Fibroblast of skin of right biceps (primary cell): ENCODE results near the gene ZNF496.
"Not testable (repeated sequence)": the region's sequence is repeated elsewhere in the genome, so short reads cannot be mapped to it uniquely, and the experiment has no call there.

ENCODE experiments used
- DNase-seq: peaks from one replicate; pipeline ENCODE4 v3.0.0-alpha.2; 2013

Gene ZNF496

DNA sequence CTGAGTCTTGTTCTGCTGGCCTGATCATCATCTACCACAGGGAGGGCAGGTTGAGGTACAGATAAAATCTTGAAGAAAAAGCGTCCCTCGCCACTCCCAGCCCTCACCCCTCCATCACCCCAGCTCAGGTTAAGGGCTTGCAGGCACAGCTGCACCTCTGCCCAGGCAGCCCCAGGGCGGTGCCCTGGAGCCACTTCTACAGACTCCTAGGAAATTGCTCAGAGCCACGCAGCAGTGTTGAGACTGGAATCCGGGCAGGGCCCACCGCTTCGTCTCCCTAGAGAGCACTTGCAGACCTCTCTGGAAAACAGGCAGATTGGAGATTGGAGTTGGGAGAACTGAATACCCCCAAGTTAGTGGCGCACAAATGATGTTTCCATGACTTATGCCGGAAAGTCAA is 40.5 kb downstream of the ZNF496 start:
- no peak for DNase-seq

GRCh38 chr1:247290576-247290975 is 41.1 kb downstream of the ZNF496 start:
- DNase-seq, result no peak

GRCh38 chr1:247289274-247289892 is 42.3 kb downstream of the ZNF496 start:
- not testable (repeated sequence) for DNase-seq

DNA sequence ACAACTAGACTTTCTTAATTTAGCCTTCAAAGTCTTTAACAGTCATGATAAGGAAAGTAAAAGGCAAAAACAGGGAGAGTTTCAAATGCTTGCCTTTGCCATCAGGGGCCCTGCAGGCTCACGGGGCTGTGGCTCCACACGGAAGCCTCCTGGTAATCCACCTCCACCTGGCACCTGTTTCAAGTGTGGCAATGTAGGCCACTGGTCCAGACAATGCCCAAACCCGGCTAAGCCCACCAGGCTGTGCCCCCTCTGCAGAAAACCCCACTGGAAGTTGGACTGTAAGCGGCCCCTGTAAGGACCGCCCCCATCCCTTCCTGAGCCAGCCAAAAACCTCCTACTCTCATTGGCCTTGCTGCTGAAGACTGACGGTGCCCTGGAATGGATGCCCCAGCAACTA is 43.3 kb downstream of the ZNF496 start:
- DNase-seq, result no peak

GRCh38 chr1:247287460-247287859 is 44.2 kb downstream of the ZNF496 start:
- DNase-seq, result no peak

- no peak for DNase-seq
Observed at GRCh38 chr1:247286134-247286670, 45.5 kb downstream of the ZNF496 start.

DNA sequence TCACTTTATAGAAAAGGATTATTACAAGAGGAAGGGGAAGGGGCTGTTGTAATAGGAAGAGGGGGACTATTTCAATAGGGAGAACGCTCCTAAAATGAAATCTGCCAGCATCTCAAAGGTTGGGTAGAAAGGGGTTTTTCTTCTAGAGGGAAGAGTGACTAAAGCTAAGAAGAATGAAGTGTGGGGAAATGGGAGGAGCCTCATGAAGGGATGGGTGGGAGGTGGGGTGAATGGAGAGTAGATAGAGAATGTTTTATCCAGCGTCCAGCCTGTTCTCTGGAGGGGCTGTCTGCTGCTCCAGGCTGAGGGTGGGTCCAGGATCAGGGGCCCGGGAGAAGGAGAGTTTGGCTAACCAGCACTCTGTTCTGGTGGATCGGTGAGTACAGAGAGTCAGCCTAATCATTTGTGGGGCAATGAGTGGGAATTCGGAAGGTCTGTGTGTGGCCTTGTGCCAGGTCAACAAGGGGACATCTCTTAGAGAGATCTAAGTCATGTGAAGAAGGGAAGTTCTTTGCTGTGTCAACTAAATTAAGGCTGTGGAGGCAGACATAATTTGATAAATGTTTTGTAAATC is 50.6 kb downstream of the ZNF496 start:
- no peak for DNase-seq

DNA sequence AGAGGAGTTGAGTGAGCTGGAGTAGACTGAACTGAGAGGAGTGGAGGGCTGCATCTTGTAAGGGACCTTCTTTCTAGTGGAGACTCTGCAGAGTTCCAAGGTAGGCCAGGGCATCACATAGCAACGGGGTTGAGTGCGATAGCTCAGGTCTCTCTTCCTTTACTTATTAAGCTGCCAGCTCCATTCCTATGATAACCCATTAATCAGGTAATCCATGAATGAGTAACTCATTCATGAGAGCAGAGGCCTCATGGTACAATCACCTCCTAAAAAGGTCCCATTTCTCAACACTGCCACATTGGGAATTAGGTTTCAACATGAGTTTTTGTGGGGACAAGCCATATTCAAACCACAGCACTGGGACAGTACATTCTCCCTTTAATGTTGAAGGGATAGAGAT is 54.5 kb downstream of the ZNF496 start:
- no peak for DNase-seq

DNA sequence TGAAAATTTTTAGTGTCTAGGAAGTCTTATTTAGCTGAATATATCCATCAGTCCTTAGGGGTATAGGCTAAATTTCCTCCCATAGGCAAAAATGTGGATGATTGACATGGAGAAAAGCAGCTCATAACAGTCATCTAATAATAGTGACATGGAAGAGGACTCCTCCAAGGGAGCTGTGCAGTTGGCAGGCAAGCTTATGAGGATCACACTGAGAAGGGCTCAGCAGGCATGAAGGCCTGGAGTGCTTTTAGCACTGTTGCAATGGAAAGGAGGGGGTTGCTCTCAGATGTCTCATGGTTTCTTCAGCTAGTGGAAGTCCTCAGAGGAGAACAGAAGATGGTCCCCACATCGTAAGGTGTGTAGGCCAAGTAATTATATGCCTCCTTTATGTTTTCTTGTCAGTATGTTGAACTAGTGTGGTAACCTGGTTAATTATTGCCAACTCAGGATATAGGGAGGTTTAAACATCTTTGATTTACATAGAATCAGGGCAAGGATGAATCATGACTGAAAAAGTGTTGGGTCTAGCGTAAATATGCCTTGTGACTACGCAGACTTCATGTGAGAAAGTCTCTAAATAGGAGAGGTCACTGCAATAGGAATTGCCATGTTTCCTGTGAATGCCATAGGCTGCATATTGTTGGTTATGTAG is 56.9 kb downstream of the ZNF496 start:
- DNase-seq, result no peak

DNA sequence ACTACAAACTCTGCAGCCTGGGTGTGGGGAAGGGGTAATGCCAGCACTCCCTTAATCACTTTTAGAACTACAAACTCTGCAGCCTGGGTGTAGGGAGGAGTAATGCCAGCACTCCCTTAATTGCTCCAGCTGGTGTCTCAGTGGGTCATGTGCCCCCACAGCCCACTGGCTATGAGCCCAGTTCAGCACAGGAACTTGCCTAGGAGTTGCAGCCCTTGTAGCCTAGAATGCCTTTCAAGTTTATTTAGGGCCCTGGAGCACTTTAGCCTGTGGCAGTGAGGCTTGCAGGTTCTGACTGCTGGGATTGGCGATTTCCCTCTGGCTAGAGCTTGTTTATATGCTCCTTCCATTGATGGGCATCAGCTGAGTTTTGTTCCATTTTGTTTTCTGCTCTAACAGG is 58.7 kb downstream of the ZNF496 start:
- DNase-seq, result no peak

DNA sequence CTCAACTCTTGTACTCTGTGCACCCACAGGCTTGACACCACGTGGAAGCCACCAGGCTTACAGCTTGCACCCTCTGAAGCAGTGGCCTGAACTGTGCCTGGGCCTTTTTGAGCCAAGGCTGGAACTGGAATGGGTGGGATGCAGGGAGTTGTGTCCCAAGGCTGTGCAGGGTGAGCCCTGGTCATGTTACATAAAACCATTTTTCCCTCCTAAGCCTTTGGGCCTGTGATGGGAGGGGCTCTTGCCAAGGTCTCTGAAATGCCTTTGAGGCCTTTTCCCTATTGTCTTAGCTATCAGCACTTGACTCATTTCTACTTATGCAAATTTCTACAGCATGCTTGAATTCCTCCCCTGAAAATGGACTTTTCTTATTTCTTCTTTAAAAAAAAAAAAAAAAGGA is 61.7 kb downstream of the ZNF496 start:
- no peak for DNase-seq

- no peak for DNase-seq
Observed at GRCh38 chr1:247269133-247269532, 62.5 kb downstream of the ZNF496 start.

GRCh38 chr1:247268390-247269045 is 63.1 kb downstream of the ZNF496 start:
- DNase-seq, result no peak

- no peak for DNase-seq
Observed at GRCh38 chr1:247266053-247266452, 65.6 kb downstream of the ZNF496 start.

DNA sequence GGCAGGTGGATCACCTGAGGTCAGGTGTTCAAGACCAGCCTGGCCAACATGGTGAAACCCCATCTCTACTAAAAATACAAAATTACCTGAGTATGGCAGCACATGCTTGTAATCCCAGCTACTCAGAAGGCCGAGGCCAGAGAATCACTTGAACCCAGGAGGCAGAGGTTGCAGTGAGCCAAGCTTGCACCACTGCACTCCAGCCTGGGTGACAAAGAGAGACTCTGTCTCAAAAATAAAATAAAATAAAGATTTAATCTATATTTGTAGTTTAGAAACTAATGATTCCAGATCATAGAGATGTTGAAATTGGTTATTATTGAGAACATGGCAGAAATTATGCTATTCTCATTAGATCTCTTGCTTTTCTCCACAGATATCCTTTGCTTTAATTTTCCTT is 75.9 kb downstream of the ZNF496 start, which contains the start of gene VN1R5:
VN1R5 (plus strand) TSS at position 301 of the 400 bp plus-strand sequence.
- DNase-seq, result not testable (repeated sequence)

GRCh38 chr1:247247568-247247967 is 84.1 kb downstream of the ZNF496 start:
- DNase-seq, result no peak
